ENCODE data around the gene YTHDC2.
A peak's percentile ranks its signal among the peaks of the same experiment; 100 is the strongest.
"Not testable (repeated sequence)": the region's sequence is repeated elsewhere in the genome, so short reads cannot be mapped to it uniquely, and the experiment has no call there.

Gene YTHDC2

DNA sequence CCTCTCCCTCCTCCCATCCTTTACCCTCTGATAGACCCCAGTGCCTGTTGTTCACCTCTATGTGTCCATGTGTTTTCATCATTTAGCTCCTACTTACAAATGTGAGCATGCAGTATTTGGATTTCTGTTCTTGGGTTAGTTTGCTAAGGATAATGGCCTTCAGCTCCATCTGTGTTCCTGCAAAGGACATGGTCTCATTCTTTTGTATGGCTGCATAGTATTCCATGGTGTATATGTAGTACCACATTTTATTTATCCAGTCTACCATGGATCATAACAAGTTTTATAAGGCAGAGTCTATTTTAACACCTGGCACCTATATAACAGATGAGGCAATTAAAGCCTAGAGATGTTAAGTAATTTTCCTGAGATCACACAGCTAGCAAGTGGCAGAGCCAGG is 7.4 kb downstream of the YTHDC2 start:
- no peak for DNase-seq

DNA sequence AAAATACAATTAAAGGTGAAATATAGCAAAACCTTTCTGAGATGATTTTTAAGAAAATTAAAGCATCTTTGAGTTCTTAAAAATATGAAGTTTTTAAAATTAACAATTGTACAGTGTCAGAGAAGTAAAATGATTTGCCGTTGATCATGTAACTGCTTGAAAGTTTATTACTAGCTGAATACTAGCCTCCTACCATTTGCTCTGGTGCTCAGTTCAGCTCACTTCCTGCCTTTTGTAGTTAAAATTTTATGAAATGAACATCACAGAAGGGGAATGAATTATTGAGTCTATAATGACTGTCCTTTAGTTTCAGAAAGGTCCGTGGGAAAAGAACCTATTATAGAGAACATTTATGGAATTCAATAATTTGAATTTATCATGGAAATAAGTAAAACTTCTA is 9.7 kb downstream of the YTHDC2 start:
- DNase-seq: no peak

DNA sequence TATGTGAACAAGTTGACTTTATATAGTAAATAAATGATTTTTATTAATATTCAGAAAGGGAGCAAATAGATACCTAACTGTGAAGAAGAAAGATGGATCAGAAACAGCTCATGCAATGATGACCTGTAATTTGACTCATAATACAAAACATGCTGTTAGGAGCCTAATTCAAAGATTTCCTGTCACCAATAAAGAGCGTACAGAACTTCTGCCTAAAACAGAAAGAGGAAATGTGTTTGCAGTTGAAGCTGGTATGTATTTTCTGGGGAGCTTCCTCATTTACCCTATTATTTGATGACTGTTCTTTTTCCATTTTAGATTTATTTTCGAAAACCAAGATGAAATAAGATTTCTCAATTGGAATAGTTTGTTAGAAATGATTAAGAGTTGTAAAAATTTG is 11.4 kb downstream of the YTHDC2 start:
- peak; percentile 54 for DNase-seq

DNA sequence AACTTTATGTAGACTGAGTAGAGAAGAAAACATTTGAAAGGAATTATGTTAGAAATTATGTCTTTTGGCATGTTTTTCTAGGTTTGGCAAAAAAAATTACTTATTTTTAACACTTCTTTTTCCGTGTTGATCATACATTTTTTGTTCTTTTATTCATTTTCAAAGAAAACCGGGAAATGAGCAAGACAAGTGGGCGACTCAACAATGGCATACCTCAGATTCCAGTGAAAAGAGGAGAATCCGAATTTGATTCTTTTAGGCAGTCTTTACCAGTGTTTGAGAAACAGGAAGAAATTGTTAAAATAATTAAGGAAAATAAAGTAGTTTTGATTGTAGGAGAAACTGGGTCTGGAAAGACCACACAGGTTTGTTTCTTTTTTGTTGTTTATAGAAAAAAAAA is 12.9 kb downstream of the YTHDC2 start:
- DNase-seq: no peak

DNA sequence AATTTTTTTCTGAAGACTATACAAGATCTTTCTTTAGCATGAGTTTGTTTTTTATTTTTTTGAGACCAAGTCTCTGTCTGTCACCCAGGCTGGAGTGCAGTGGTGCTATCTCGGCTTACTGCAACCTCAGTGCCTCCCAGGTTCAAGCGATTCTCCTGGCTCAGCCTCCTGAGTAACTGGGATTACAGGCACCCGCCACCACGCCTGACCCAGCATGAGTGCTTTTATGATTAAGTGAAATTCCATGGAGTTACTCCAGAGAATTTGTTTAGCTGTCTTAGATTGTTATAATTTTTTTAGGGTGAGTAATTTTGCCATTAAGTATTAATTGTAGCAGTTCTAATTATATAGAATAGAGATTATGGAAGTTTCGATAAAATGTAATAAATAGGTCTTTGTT is 14.3 kb downstream of the YTHDC2 start:
- no peak for DNase-seq

DNA sequence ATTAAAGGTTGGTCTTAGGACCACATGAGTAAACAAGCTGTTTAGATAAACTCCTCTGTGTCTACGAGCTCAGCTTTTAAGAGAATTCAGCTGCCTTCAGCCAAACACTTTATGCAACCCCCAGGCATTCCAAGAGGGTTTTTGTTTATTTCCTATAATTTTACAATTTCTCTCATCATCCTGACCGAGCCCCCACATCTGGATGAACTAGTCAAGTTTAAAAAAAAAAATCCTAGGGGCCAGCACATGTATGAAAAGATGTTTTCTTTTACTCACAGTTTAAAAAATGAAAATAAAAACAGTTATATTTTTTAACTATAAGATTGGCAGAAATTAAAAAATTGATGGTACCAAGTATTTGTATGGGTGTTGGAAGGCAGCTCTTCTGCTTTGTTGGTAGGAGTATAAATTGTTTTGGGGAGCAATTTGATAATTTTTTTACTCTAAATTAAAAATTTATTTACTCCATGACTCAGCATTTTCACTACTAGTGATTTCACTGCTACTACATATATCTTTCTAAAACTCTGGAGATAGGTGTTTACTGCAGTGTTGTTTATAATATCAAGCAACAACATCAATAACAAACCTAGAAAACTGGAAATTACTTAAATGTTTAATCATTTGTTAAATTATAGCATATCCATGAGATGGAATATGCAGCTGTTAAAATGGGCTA is 18.1 kb downstream of the YTHDC2 start:
- no peak for DNase-seq

DNA sequence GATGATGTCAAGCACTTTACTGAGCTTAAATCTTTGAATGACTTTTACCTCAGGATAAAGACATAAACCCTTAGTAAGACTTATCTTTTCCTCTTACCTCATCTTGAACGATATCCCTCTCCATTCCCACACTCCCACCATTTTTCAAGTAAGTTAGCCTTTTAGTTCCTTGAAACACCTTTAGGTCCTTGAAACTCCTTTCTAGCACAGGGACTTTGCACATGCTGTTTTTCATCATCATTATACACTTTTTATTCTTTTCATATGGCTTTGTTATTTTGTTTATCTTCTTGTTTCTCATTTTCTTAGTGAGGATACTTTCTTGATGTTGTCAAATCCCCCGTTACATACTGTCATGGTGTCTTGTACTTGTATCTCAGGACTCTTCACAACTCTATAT is 24.8 kb downstream of the YTHDC2 start:
- no peak for DNase-seq

DNA sequence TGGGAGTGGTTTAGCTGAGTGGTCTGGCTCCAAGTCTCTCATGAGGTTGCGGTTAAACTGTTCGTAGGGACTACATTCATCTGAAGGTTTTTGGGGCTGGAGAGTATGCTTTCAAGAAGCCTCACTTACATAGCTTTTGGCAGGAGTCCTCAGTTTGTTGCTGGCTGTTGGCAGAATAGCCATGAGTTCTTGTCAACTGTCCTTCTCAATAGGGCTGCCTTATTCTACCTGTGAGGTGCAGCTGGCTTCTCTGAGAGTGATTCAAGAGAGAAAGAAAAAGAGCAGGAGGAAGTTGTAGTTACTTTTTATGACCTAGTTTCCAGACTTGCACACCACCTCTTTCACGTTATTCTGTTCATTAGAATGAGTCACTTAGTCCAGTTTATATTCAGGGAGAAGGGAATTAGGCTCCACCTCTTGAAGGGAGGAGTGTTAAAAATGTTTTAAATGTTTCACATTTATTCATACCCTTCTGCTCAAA is 33.2 kb downstream of the YTHDC2 start:
- DNase-seq: peak; percentile 9

DNA sequence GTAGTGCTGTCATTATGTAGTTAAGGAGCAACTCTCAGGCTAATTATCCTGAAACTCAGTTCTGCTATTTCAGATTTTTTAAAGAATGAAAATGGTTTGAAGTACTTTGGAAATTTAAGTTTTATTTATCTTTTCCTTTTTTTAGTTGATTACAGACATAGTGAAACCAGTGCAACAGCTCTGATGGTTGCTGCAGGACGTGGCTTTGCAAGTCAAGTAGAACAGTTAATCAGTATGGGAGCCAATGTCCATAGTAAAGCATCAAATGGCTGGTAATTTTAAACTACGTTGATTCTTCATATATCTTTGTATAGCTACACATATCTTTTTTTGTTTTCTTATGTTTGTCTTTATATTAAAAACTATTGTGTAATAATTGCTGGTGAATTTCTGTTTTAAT is 34.9 kb downstream of the YTHDC2 start:
- no peak for DNase-seq

DNA sequence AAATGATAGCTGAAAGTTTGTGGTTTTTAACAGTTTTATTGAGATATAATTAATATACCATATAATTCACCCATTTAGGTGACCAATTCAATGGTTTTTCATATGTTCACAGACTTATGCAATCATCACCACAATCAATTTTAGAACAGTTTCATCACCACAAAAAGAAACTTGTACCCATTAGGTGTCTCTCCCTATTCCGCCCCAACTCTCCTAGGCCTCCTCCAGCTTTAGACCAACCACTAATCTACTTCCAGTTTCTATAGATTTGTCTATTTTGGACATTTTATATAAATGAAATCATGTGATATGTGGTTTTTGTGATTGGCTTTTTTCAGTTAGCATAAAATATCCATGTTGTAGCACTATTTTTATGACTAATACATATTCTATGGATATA is 38.6 kb downstream of the YTHDC2 start:
- DNase-seq: no peak

DNA sequence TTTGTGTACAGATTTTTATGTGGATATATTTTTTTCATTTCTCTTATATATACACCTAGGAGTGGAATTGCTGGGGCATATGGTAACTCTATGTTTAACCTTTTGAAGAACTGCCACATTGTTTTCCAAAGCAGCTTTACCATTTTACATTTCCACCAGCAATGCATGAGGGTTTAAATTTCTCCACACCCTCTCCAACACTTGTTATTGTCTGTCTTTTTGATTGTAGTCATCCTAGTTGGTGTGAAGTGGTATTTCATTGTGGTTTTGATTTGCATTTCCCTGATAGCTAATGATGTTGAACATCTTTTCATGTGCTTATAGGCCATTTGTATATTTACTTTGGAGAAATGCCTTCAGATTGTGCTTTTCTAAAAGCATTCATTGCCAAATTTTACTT is 39.1 kb downstream of the YTHDC2 start:
- DNase-seq: no peak

DNA sequence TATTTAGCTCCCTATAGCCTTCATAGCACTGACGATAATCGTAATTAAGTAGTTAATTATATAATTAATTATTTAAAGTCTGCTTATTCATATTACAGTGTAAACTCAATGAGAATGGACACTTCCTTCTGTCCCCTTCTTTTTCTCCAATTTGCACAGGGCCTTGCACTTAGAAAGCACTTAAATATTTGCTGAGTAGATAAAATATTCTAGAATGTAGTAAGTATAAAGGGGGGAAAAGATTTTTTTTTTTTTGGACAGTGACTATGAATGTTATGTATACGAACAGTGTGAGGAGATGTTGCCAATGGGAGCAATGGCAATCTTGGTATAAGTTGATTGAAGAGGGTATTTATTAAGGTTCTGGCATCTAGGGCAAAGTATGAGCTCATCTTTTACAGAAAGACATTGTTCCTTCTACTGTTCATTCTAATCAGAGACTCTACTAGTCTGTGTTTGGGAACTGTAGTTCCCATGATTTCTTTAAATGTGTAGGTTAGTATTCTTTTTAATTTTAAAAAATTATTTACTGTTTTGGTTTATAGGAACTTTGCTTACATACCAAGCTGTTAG is 49.4 kb downstream of the YTHDC2 start:
- no peak for DNase-seq

DNA sequence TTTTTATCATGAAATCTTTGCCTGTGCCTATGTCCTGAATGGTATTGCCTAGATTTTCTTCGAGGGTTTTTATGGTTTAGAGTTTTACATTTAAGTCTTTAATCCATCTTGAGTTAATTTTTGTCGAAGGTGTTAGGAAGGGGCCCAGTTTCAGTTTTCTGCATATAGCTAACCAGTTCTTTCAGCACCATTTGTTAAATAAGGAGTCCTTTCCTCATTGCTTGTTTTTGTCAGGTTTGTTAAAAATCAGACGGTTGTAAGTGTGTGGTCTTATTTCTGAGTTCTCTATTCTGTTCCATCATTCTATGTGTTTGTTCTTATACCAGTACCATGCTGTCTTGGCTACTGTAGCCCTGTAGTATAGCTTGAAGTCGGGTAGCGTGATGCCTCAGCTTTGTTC is 55.9 kb downstream of the YTHDC2 start:
- no peak for DNase-seq

DNA sequence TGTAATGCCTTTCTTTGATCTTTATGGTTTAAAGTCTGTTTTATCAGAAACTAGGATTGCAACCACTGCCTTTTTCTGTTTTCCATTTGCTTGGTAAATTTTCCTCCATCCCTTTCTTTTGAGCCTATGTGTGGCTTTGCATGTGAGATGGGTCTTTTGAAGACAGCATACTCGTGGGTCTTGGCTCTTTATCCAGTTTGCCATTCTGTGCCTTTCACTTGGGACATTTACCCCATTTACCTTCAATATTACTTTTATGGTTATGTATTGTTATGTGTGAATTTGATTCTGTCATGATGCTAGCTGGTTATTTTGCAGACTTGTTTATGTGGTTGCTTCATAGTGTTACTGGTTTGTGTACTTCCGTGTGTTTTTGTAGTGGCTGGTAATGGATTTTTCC is 59.2 kb downstream of the YTHDC2 start:
- no peak for DNase-seq

DNA sequence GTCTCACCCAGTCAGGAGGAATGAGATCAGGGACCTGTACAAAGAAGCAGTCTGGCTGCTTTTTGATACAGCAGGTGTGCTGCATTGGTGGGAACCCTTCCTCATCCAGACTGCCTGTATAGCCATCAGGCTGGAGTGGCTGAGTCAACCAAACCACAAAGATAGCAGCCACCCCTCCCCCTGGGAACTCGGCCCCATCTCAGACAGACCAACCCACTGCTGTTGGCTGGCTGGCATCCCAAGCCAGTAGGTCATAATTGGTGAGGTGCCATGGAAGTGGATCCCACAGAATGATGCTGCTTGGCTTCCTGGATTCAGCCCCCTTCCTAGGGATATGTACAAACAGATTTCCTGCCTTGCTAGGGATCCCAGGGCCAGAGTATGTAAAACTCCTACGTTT is 60.9 kb downstream of the YTHDC2 start:
- DNase-seq: no peak

DNA sequence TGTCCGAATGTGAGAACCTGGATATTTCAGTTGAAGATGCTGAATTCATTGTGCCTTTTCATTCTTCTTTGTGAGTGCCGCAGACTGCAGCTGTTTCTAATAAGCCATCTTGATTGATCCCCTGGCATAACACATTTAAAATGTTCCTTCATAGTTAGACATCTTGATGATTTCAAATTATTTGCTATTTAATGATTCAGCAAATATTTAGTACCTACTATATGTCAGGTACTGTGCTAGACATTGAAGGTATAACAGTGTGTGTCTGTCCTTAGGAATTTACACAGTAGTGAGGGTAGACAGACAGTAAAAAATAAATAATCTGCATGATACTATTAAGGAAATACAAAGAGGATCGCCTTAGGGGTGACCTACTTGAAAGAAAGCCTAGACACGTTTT is 61.6 kb downstream of the YTHDC2 start:
- no peak for DNase-seq

DNA sequence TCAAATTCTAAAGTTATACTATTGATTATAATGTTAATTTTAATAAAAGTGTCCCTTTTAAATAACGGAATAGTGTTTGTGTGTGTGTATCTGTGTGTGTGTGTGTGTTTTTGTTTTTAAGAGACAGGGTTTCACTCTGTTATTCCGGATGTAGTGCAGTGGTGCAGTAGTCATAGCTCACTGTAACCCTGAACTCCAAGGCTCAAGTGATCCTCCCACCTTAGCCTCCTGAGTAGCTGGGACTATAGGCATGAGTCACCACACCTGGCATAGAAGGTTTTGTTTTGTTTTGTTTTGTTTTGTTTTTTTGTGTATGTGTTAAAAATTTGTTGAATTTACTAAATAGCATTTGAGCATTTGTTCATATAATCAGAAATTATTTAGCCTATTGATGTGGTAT is 64.6 kb downstream of the YTHDC2 start:
- peak; percentile 5 for DNase-seq

DNA sequence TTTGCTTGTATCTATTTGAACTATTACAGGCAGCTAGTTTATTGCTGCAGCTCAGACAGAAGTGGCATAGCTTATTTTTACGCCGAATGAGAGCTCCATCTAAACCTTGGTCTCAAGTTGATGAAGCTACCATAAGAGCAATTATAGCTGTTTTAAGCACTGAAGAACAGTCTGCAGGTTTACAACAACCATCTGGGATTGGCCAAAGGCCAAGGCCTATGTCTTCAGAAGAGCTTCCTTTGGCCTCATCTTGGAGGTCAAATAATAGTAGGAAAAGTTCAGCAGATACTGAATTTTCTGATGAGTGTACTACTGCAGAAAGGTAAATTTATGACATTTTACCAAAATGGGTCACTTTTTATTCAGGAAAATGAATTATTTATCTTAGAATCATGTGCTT is 67.9 kb downstream of the YTHDC2 start:
- no peak for DNase-seq

DNA sequence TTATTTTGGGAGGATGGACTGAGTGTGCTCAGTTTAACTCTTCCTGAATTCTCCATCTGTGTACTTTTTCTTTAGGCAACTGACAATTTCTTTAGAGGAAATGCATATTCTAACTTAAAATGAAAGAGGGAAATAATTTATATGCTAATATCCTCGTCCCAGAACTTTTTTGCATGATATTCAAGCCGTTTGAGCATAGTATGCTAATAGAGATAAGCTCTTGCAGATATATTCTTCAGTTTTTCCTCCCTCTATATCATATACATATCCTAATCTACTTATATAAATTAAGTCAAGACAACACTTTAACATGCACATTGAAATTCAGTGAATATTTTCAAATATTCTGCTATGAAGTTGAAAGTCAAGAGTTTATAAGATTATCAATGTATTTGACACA is 84.7 kb downstream of the YTHDC2 start:
- DNase-seq: no peak

DNA sequence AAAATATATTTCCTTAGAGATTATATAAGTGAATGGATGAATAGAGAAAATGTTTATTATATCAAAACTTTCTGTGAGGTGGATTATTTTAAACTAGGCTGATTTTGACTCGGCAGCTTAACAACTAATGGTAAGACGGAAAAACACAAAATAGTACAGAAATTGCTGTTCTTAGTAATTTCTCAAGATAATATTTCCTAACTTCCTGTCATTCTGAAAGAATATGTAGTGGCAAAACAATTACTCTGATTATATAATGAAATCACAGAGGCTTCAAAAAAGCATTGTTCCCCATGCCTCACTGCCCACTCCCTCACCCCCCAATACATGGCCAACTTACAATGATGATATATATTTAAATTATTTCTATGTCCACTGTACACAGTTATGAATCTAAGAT is 85.4 kb downstream of the YTHDC2 start:
- DNase-seq: no peak

DNA sequence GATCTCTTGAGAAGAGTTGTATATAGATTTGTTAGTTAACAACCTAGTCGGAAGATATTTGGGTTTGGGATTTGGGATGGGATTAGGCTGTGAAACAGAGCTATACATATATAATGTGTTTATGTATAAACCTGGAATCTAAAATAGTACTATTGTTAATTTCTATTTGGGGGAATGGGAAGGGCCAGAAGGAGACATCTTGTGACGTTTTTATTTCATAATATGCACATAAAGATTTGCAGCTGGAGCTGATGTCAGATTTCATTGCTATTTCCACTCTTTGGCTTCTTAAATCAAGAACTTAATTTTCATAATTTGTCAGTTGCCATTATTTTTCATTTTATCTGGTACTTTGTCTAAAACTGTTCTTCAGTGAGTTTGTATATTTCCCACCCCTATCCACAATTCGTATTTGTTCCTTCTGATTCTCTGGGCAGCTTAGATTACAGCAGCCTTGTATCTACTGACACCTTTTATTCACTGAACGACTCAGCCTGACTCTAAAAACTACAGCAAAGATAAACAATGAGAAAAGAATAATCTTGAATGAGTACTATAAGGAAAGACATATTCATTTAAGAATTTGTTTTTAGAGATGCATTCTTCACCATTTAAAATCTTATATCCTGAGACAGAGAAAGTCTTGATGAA is 86.9 kb downstream of the YTHDC2 start:
- DNase-seq: no peak

DNA sequence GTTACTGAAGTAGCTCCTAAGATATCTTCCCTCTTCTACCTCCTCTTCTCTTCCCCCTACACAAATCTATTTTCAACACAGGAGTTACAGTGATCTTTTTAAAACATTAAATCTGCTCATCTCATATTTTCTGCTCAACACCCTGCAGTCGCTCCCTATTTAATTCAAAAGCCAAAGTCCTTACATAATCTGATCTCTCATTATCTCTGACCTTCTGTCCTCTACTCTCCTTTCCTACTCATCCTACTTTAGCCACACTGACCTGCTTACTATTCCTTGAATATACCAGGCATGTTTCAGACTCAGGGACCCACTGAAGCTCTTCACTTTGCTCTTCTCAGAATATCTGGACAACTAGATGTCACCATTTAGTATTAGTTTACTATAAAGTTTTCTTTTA is 87.9 kb downstream of the YTHDC2 start:
- no peak for DNase-seq

DNA sequence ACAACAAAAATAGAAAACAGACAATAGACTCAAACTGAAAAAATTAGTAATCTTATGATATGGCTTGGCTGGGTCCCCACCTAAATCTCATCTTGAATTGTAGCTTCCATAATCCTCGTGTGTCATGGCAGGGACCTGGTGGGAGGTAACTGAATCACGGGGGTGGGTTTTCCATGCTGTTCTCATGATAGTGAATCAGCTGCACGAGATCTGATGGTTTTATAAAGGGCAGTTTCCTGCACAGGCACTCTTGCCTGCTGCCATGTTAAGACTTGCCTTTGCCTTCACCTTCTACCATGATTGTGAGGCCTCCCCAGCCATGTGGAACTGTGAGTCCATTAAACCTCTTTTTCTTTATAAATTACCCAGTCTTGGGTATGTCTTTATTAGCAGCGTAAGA is 89.8 kb downstream of the YTHDC2 start:
- not testable (repeated sequence) for DNase-seq

DNA sequence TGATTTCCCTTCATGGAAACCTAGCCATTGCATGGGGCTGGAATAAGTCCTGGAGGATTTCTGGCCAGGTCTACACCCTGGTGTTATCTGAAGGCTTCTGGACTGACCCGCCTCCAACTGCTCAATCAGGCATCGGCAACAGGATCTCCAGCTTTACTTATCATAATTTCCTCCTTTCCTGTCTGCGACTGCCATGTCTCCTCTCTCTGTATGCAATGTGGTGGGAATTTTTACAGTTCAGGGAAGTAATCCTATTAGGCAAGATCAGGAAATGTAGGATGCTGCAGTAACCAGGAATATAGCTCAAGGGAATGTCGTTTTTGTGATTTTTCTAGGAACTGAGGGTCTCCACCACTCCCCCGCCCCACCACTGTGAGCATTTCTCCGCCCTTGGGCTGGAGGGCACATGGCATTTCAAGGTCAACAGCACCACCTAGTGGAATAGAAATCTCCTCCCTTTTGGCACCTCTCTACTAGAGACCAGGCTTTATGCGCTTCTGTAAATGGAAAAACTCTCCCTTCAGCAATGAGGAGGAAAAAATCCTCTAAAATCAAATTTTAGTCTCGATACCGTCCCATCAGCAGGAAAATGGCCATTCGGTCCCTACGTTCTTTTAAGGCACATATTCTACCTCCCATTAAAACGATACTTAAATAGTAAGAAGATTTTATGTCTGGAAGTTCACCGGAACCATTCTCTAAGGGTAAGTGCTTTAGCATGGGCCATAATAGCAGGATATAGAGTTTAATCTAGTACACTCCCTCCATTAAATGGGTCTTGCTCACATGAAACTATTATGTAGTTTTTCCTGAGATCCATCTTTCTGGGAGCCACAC is 93.0 kb downstream of the YTHDC2 start:
- DNase-seq: peak; percentile 68
